Kidney (tissue), 14 donors: ENCODE measurements around the gene QRFPR. TPM values are rescaled to one million over a fixed set of nuclear protein-coding genes. Genes with fewer than 3 reads are reported as not detected.
"Not testable (repeated sequence)": the region's sequence is repeated elsewhere in the genome, so short reads cannot be mapped to it uniquely, and the experiment has no call there.

Experiments used
- DNase-seq, 5 donors: peaks; one replicate each; pipeline ENCODE4 v3.0.0-alpha.2; 2013 to 2020
- FAIRE-seq: peaks from 2 replicates; lab custom pipeline; 2012; peaks lifted over from hg19 to GRCh38; lab: Jason Lieb, UNC
- H3K27ac ChIP-seq, 2 donors: one replicate each; pipeline ENCODE4 v1.7.0; 2013; ENCODE audit warnings: low read depth in 2 of 2, low read length in 2 of 2, inconsistent platforms in 1 of 2
- H3K27me3 ChIP-seq: one replicate; pipeline ENCODE4 v1.7.1; 2013; ENCODE audit warnings: low read length, inconsistent platforms; ENCODE audit not compliant: control insufficient read depth, insufficient read depth
- H3K36me3 ChIP-seq, 3 donors: one replicate each; pipeline versions ENCODE4 v1.7.0 to v1.7.1; 2013; ENCODE audit warnings: low read length in 3 of 3, control low read depth in 1 of 3, inconsistent platforms in 1 of 3; ENCODE audit not compliant: insufficient read depth in 3 of 3, control insufficient read depth in 2 of 3
- H3K4me1 ChIP-seq, 3 donors: one replicate each; pipeline versions ENCODE4 v1.7.0 to v1.7.1; 2013; ENCODE audit warnings: low read length in 3 of 3, inconsistent platforms in 1 of 3, low read depth in 1 of 3; ENCODE audit not compliant: control insufficient read depth in 2 of 3, insufficient read depth in 2 of 3
- H3K4me3 ChIP-seq, 3 donors: one replicate each; pipeline versions ENCODE4 v1.7.0 to v1.8.1; 2013; ENCODE audit warnings: low read length in 3 of 3, control low read depth in 1 of 3, inconsistent platforms in 1 of 3
- H3K9ac ChIP-seq, 3 donors: one replicate each; pipeline versions ENCODE4 v1.7.0 to v1.7.1; 2013; ENCODE audit warnings: low read length in 3 of 3, control low read depth in 1 of 3, inconsistent platforms in 1 of 3
- H3K9me3 ChIP-seq, 3 donors: one replicate each; pipeline versions ENCODE4 v1.7.0 to v1.7.1; 2013; ENCODE audit warnings: low read length in 3 of 3, control low read depth in 1 of 3, inconsistent platforms in 1 of 3; ENCODE audit not compliant: control insufficient read depth in 2 of 3, insufficient read depth in 1 of 3
- intact Hi-C: fragments of 100-400 bp; cut with DNase I; formaldehyde crosslinking; loops from one replicate; pipeline ENCODE4 v1.11.1; 2022
- polyA plus RNA-seq: library from polyadenylated mRNA; stranded (reverse); fragments of 350-450 nt; fragmentation: Illumina TruSeq; extraction: RNeasy Lipid Tissue Mini Kit (QIAGEN cat#74804); gene quantifications from one replicate; pipeline ENCODE4 v1.2.3, GENCODE V29; 2014; ENCODE audit warnings: low read depth, low replicate concordance; ENCODE audit not compliant: insufficient read depth
- total RNA-seq: library from RNA; stranded (reverse); fragmentation: NEBNext Ultra II Directional; extraction: Animal tissue kit (Norgen Biotek cat#: 25700); gene quantifications from one replicate; pipeline ENCODE4 v1.2.1, GENCODE V29; 2021
- TF ChIP-seq, protein P1 (sequence below): IDR thresholded peaks from 3 replicates; pipeline ENCODE4 v1.5.1; 2012; ENCODE audit warnings: mild to moderate bottlenecking, moderate library complexity, borderline replicate concordance; ENCODE audit not compliant: insufficient read depth; ENCODE audit errors: extremely low read depth
- donor health status: control.
- donor health status: control.
- donor health status: control.
- donor health status: control.
- donor health status: control.
- donor health status: DM: yes; HTN: yes; CAD: no.
- donor health status: Normal renal cell carcinoma (clear cell type).

The QRFPR gene
- total and polyA plus RNA-seq, 2 donors from 2014 or later, result 0.99 to 7.8 TPM

GRCh38 chr4:121411151-121411744 lies 30.4 kb upstream of the QRFPR start:
- H3K9me3 ChIP-seq, result peaks cover 0 to 19% (median 3%) of the 10 kb centered on the region in 3 donors
- H3K4me3 ChIP-seq, result no peak overlapping the region
- intact Hi-C loops, result no loop called here
- H3K27me3 ChIP-seq, result no peaks in the 10 kb centered on the region
- no peak for DNase-seq
- TF ChIP-seq, protein P1, sequence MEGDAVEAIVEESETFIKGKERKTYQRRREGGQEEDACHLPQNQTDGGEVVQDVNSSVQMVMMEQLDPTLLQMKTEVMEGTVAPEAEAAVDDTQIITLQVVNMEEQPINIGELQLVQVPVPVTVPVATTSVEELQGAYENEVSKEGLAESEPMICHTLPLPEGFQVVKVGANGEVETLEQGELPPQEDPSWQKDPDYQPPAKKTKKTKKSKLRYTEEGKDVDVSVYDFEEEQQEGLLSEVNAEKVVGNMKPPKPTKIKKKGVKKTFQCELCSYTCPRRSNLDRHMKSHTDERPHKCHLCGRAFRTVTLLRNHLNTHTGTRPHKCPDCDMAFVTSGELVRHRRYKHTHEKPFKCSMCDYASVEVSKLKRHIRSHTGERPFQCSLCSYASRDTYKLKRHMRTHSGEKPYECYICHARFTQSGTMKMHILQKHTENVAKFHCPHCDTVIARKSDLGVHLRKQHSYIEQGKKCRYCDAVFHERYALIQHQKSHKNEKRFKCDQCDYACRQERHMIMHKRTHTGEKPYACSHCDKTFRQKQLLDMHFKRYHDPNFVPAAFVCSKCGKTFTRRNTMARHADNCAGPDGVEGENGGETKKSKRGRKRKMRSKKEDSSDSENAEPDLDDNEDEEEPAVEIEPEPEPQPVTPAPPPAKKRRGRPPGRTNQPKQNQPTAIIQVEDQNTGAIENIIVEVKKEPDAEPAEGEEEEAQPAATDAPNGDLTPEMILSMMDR, result no peak
- no peaks in the 10 kb centered on the region for H3K36me3 ChIP-seq
- no peak for FAIRE-seq
- H3K27ac ChIP-seq, result no peak overlapping the region
- H3K4me1 ChIP-seq, result no peaks in the 10 kb centered on the region
- H3K9ac ChIP-seq, result no peak overlapping the region

DNA sequence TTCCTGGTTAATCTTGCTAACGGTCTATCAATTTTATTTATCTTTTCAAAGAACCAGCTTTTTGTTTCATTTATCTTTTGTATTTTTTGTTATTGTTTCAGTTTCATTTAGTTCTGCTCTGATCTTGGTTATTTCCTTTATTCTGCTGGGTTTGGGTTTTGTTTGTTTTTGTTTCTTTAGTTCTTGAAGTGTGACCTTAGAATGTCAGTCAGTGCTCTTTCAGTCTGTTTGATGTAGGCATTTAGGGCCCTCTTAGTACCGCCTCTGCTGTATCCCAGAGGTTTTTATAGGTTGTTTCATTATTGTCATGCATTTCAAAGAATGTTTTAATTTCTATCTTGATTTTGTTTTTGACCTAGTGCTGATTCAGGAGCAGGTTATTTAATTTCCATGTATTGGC lies 27.7 kb upstream of the QRFPR start:
- peaks cover 0 to 17% (median 0%) of the 10 kb centered on the region in 3 donors for H3K9me3 ChIP-seq
- H3K27me3 ChIP-seq, H3K36me3 ChIP-seq, FAIRE-seq, H3K27ac ChIP-seq, H3K4me3 ChIP-seq, DNase-seq, H3K9ac ChIP-seq, intact Hi-C loops, H3K4me1 ChIP-seq: not testable (repeated sequence)

DNA sequence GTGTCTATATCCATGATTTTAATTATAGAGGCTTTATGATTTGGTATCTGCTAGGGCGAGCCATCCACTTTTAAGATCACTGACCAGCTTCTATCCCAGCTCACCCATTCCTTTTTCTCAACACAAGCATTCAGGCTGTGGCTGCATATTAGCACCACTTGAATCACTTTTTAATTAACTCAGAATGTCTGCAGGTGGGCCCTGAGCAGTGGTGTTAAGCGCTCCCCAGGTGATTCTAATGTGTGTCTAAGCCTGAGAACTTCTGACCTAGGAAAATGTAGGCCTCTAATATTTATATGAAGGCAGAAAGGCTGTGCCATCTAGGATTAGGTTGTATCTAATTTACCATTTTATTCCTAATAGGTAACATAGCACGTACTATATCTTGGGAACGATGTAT lies 19.8 kb upstream of the QRFPR start:
- no peak for FAIRE-seq
- intact Hi-C loops, result no loop called here
- no peak for DNase-seq
- H3K27me3 ChIP-seq, result no peaks in the 10 kb centered on the region
- H3K4me1 ChIP-seq, result no peaks in the 10 kb centered on the region
- H3K27ac ChIP-seq, result no peak overlapping the region
- TF ChIP-seq, protein P1, result no peak
- no peak overlapping the region for H3K4me3 ChIP-seq
- H3K36me3 ChIP-seq, result no peaks in the 10 kb centered on the region
- no peak overlapping the region for H3K9ac ChIP-seq
- peaks cover 0 to 2% (median 0%) of the 10 kb centered on the region in 3 donors for H3K9me3 ChIP-seq

- no peak overlapping the region for H3K4me3 ChIP-seq
- DNase-seq (no peak), FAIRE-seq (no peak)
- H3K27me3 ChIP-seq, result no peaks in the 10 kb centered on the region
- intact Hi-C loops, result no loop called here
- no peak overlapping the region for H3K27ac ChIP-seq
- TF ChIP-seq, protein P1, result no peak
- H3K4me1 ChIP-seq, result no peaks in the 10 kb centered on the region
- no peaks in the 10 kb centered on the region for H3K9me3 ChIP-seq
- no peak overlapping the region for H3K9ac ChIP-seq
- H3K36me3 ChIP-seq, result no peaks in the 10 kb centered on the region
Measured at GRCh38 chr4:121397941-121398601, 17.3 kb upstream of the QRFPR start.
